Right lobe of liver (tissue), 6 donors: ENCODE results near the gene PTOV1. TPM values are rescaled to one million over a fixed set of nuclear protein-coding genes. Genes with fewer than 3 reads are reported as not detected.

Experiments used
- ATAC-seq, 4 donors: fragments of 200-7000 bp; cut with Tn5 transposase; one replicate each; pipeline ENCODE4 v1.9.1; 2020; ENCODE audit warnings: mild to moderate bottlenecking in 4 of 4, moderate library complexity in 4 of 4
- DNase-seq, 3 donors: peaks; one replicate each; pipeline ENCODE4 v3.0.0-alpha.2; 2020
- H3K27ac ChIP-seq, 3 donors: fragments of 200-600 bp; one replicate each; pipeline ENCODE4 v1.8.0; 2022
- H3K27me3 ChIP-seq, 2 donors: fragments of 200-600 bp; one replicate each; pipeline ENCODE4 v1.8.0; 2022
- H3K36me3 ChIP-seq, 4 donors: fragments of 200-600 bp; sonication (generic) in 1 of 4; one replicate each; pipeline versions ENCODE4 v1.5.1 to v1.8.0; 2017 to 2022; ENCODE audit warnings: control low read depth in 1 of 4
- H3K4me1 ChIP-seq, 4 donors: fragments of 200-600 bp; sonication (generic) in 1 of 4; one replicate each; pipeline versions ENCODE4 v1.5.1 to v1.8.0; 2017 to 2022; ENCODE audit warnings: control low read depth in 1 of 4
- H3K4me3 ChIP-seq, 3 donors: fragments of 200-600 bp; one replicate each; pipeline ENCODE4 v1.8.0; 2022
- H3K9me3 ChIP-seq, 4 donors: fragments of 200-600 bp; sonication (generic) in 1 of 4; one replicate each; pipeline versions ENCODE4 v1.5.1 to v1.8.0; 2017 to 2022; ENCODE audit warnings: control low read depth in 1 of 4
- CTCF ChIP-seq, 4 donors: fragments of 200-600 bp in 3 of 4; fragments of 450-650 bp in 1 of 4; IDR thresholded peaks; one replicate each; pipeline versions ENCODE4 v1.5.1 to v1.8.0; 2016 to 2022; ENCODE audit warnings: antibody characterized with exemption in 4 of 4, mild to moderate bottlenecking in 2 of 4
- POLR2A ChIP-seq: fragments of 450-650 bp; IDR thresholded peaks from one replicate; pipeline ENCODE4 v1.6.1; 2017; ENCODE audit warnings: antibody characterized with exemption, mild to moderate bottlenecking
- WGBS: methylation state at CpG from one replicate; pipeline ENCODE4 v1.1.6; 2018; ENCODE audit warnings: low coverage, low lambda C conversion rate; ENCODE audit not compliant: insufficient coverage; ENCODE audit errors: missing lambda C conversion rate; 5-methylcytosine and 5-hydroxymethylcytosine counted together
- intact Hi-C, 2 donors: fragments of 100-400 bp; cut with DNase I; formaldehyde crosslinking; loops; one replicate each; pipeline versions ENCODE4 v1.11.2 to v1.14.1; 2022
- total RNA-seq, 6 experiments: library from RNA; depleted of rRNA in 2 of 6; stranded (reverse); fragments of >200 nt in 2 of 6; fragmentation: NEBNext Ultra II Directional in 3 of 6; extraction: Animal tissue kit (Norgen Biotek cat#: 25700) in 3 of 6; gene quantifications; one replicate each; pipeline versions ENCODE4 v1.1.0 to v1.2.4, GENCODE V29; 2016 to 2023
- donor health status: DM: no; HTN: yes; CAD: no.
- donor health status: DM: no; HTN: no; CAD: no.
- donor health status: DM: no; HTN: no; CAD: no.
- donor health status: DM: no; HTN: yes; CAD: no.
- donor health status: DM: no; HTN: yes; CAD: no.

PTOV1 gene
- total RNA-seq, 6 experiments from 2014 or later = 44.4 to 93.0 (median 69.6) TPM

GRCh38 chr19:49891393-49891792, 40.4 kb downstream of the PTOV1 start:
- DNase-seq (no peak), ATAC-seq (no peak)
- peaks cover 0 to 7% (median 0%) of the 10 kb centered on the region in 4 donors for H3K4me1 ChIP-seq
- intact Hi-C loops = no loop called here
- WGBS = 91% methylated on average over 10 of the region's 17 CpGs
- TF ChIP-seq POLR2A (no peak), CTCF (IDR thresholded peaks at IDR 0.05) (no peak)
- no peak overlapping the region for H3K27ac ChIP-seq
- H3K27me3 ChIP-seq = no peaks in the 10 kb centered on the region
- no peaks in the 10 kb centered on the region for H3K9me3 ChIP-seq
- H3K4me3 ChIP-seq = no peak overlapping the region
- H3K36me3 ChIP-seq = no peaks in the 10 kb centered on the region

- DNase-seq (no peak), ATAC-seq (no peak)
- no peak overlapping the region for H3K27ac ChIP-seq
- no CpG with 5 or more reads among the region's 1 CpG for WGBS
- no peak overlapping the region for H3K4me3 ChIP-seq
- no peaks in the 10 kb centered on the region for H3K36me3 ChIP-seq
- H3K4me1 ChIP-seq = peaks cover 0 to 7% (median 0%) of the 10 kb centered on the region in 4 donors
- intact Hi-C loops = no loop called here
- no peaks in the 10 kb centered on the region for H3K9me3 ChIP-seq
- no peak for TF ChIP-seq POLR2A
- no peak for TF ChIP-seq CTCF (IDR thresholded peaks at IDR 0.05)
- H3K27me3 ChIP-seq = no peaks in the 10 kb centered on the region
These were observed 41.8 kb downstream of the PTOV1 start for GRCh38 chr19:49892716-49893115.

GRCh38 chr19:49894011-49894664, 43.2 kb downstream of the PTOV1 start:
- ATAC-seq = no peak
- 86% methylated on average over 4 of the region's 18 CpGs for WGBS
- DNase-seq = no peak
- Histone ChIP-seq H3K9me3 (no peaks in the 10 kb centered on the region), H3K4me3 (no peak overlapping the region), H3K27me3 (no peaks in the 10 kb centered on the region), H3K4me1 (peaks cover 0 to 7% (median 0%) of the 10 kb centered on the region in 4 donors), H3K36me3 (no peaks in the 10 kb centered on the region), H3K27ac (no peak overlapping the region)
- TF ChIP-seq POLR2A (no peak), CTCF (IDR thresholded peaks at IDR 0.05) (no peak)
- intact Hi-C loops = no loop called here

- TF ChIP-seq CTCF (IDR thresholded peaks at IDR 0.05) (no peak), POLR2A (no peak)
- ATAC-seq = no peak
- intact Hi-C loops = no loop called here
- Histone ChIP-seq H3K9me3 (no peaks in the 10 kb centered on the region), H3K36me3 (no peaks in the 10 kb centered on the region), H3K4me1 (peaks cover 0 to 5% (median 0%) of the 10 kb centered on the region in 4 donors), H3K27me3 (no peaks in the 10 kb centered on the region), H3K4me3 (no peak overlapping the region), H3K27ac (no peak overlapping the region)
- no peak for DNase-seq
- WGBS = 87% methylated on average over 3 of the region's 17 CpGs
These were observed 44.1 kb downstream of the PTOV1 start for GRCh38 chr19:49894879-49895565.
